Tongue (tissue), 2 donors: Measurements from ENCODE around the gene LGI1. TPM values are rescaled to one million over a fixed set of nuclear protein-coding genes. Genes with fewer than 3 reads are reported as not detected.

Experiments
- DNase-seq: peaks from one replicate; pipeline ENCODE4 v3.0.0-alpha.2; 2015
- total RNA-seq: library from RNA; depleted of rRNA; stranded (reverse); fragments of >200 nt; gene quantifications from one replicate; pipeline ENCODE4 v1.2.3, GENCODE V29; 2014

The LGI1 gene
- total RNA-seq = 8.5 TPM

GRCh38 chr10:93757801-93758507 is at the start of gene LGI1:
TSS of gene LGI1 (plus strand) at chr10:93757936. CDS start at chr10:93758145, 209 bp downstream.
- peak; percentile 63 for DNase-seq

- DNase-seq = no peak
Observed at GRCh38 chr10:93710333-93710909, 47.3 kb upstream of the LGI1 start.

GRCh38 chr10:93711891-93712290 is 45.8 kb upstream of the LGI1 start:
- DNase-seq = no peak

- no peak for DNase-seq
Observed at GRCh38 chr10:93712593-93712992, 45.1 kb upstream of the LGI1 start.

GRCh38 chr10:93715345-93715744 is 42.4 kb upstream of the LGI1 start:
- DNase-seq = no peak

- no peak for DNase-seq
Observed at GRCh38 chr10:93716766-93717165, 41.0 kb upstream of the LGI1 start.

GRCh38 chr10:93718937-93719725 is 38.6 kb upstream of the LGI1 start:
- DNase-seq = no peak

- DNase-seq = no peak
Observed at GRCh38 chr10:93719901-93720300, 37.8 kb upstream of the LGI1 start.

GRCh38 chr10:93722550-93722949 is 35.2 kb upstream of the LGI1 start:
- DNase-seq = no peak

GRCh38 chr10:93723153-93723552 is 34.6 kb upstream of the LGI1 start:
- no peak for DNase-seq

- DNase-seq = no peak
Observed at GRCh38 chr10:93726024-93726423, 31.7 kb upstream of the LGI1 start.

- no peak for DNase-seq
Observed at GRCh38 chr10:93741367-93741766, 16.4 kb upstream of the LGI1 start.

- DNase-seq = no peak
Observed at GRCh38 chr10:93742633-93743349, 14.9 kb upstream of the LGI1 start.

GRCh38 chr10:93745408-93746065 is 12.2 kb upstream of the LGI1 start:
- DNase-seq = no peak

- DNase-seq = peak; percentile 70
Observed at GRCh38 chr10:93746844-93747284, 10.9 kb upstream of the LGI1 start.

GRCh38 chr10:93749218-93749799 is 8.4 kb upstream of the LGI1 start:
- no peak for DNase-seq

GRCh38 chr10:93751124-93751523 is 6.6 kb upstream of the LGI1 start:
- no peak for DNase-seq

GRCh38 chr10:93751832-93752231 is 5.9 kb upstream of the LGI1 start:
- peak; percentile 54 for DNase-seq

- DNase-seq = no peak
Observed at GRCh38 chr10:93752761-93753160, 5.0 kb upstream of the LGI1 start.

- peak; percentile 69 for DNase-seq
Observed at GRCh38 chr10:93753621-93754250, 4.0 kb upstream of the LGI1 start.

- DNase-seq = no peak
Observed at GRCh38 chr10:93754761-93755160, 3.0 kb upstream of the LGI1 start.
